Measurements from ENCODE around the gene CCKAR.

DNA sequence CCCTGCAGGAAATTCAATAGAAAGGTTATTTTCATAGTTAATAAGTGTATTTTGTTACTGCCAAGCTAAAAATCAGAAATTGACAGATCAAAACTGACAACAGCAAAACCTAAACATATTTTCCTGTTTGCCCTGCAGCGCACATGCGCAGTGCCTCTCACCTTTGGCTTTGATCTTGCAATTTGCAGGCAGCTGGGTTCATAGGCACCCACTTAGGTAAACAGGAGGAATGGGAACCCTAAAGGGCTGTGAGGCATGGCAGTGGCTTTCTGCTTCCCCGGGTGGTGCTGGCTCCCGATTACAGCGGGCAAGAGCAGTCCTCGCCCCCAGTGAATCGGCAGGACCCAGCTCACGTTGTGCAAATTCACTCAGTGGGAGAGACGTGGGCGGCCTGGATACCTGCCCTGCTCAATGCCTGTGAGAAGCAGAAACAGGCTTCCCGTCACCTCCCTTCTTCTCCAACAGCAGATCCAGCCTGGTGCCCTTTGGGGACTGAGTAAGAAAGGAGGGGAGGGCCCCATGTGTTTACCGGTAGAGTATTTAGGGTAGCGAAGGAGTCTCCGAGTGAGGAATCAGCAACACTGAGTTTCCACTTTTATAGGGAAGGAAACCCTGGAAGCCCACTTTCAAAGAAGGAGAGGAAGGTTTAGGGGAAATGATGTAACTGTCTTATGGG lies 25.7 kb downstream of the CCKAR start:
- TF ChIP-seq, protein P1, sequence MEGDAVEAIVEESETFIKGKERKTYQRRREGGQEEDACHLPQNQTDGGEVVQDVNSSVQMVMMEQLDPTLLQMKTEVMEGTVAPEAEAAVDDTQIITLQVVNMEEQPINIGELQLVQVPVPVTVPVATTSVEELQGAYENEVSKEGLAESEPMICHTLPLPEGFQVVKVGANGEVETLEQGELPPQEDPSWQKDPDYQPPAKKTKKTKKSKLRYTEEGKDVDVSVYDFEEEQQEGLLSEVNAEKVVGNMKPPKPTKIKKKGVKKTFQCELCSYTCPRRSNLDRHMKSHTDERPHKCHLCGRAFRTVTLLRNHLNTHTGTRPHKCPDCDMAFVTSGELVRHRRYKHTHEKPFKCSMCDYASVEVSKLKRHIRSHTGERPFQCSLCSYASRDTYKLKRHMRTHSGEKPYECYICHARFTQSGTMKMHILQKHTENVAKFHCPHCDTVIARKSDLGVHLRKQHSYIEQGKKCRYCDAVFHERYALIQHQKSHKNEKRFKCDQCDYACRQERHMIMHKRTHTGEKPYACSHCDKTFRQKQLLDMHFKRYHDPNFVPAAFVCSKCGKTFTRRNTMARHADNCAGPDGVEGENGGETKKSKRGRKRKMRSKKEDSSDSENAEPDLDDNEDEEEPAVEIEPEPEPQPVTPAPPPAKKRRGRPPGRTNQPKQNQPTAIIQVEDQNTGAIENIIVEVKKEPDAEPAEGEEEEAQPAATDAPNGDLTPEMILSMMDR (IDR thresholded peaks at IDR 0.05): no peak
- no peak for TF ChIP-seq POLR2A (IDR thresholded peaks at IDR 0.05)

All from heart left ventricle (tissue), 13 donors.